ENCODE measurements around the gene OTC. TPM values are rescaled to one million over a fixed set of nuclear protein-coding genes. Genes with fewer than 3 reads are reported as not detected.

The OTC gene
- polyA plus RNA-seq, 1 donor (not counting 4 experiments of a cell fraction or from before 2014, with no cell fraction given): not detected

- Histone ChIP-seq H4K20me1 (ENCODE audit: control insufficient read depth, extremely low read depth, insufficient read depth, low read length) (no peaks in the 10 kb centered on the region), H3K79me2 (ENCODE audit: control insufficient read depth, insufficient read depth, low read length) (no peaks in the 10 kb centered on the region), H3K9me1 (ENCODE audit: control insufficient read depth, extremely low read depth, insufficient read depth, low read length) (no peaks in the 10 kb centered on the region), H3K4me1 (ENCODE audit: control insufficient read depth, extremely low read depth, insufficient read depth, low read length) (no peaks in the 10 kb centered on the region), H3K4me2 (ENCODE audit: control insufficient read depth, extremely low read depth, insufficient read depth, low read depth, low read length) (no peak overlapping the region), H3K9me3 (ENCODE audit: control insufficient read depth, low read depth, low read length) (no peaks in the 10 kb centered on the region), H3K27me3 (ENCODE audit: control insufficient read depth, extremely low read depth, insufficient read depth, low read length) (no peaks in the 10 kb centered on the region), H3K4me3 (ENCODE audit: control insufficient read depth in 2 of 3, extremely low read depth in 1 of 3, insufficient read depth in 2 of 3, low read depth in 1 of 3, low read length in 3 of 3) (no peak overlapping the region), H3K27ac (ENCODE audit: control insufficient read depth, insufficient read depth, low read length) (no peak overlapping the region), H2AFZ (ENCODE audit: control insufficient read depth, low read length) (no peak overlapping the region), H3K9ac (ENCODE audit: control insufficient read depth, extremely low read depth, insufficient read depth, low read length) (no peak overlapping the region), H3K36me3 (ENCODE audit: control insufficient read depth in 2 of 2, extremely low read depth in 1 of 2, insufficient read depth in 2 of 2, low read length in 2 of 2) (no peaks in the 10 kb centered on the region)
- dilution Hi-C loops (cut with MboI; ENCODE audit: extremely low pct_ligation_motif_present, low sequenced_read_pairs): no loop called here
- TF ChIP-seq, protein P1, sequence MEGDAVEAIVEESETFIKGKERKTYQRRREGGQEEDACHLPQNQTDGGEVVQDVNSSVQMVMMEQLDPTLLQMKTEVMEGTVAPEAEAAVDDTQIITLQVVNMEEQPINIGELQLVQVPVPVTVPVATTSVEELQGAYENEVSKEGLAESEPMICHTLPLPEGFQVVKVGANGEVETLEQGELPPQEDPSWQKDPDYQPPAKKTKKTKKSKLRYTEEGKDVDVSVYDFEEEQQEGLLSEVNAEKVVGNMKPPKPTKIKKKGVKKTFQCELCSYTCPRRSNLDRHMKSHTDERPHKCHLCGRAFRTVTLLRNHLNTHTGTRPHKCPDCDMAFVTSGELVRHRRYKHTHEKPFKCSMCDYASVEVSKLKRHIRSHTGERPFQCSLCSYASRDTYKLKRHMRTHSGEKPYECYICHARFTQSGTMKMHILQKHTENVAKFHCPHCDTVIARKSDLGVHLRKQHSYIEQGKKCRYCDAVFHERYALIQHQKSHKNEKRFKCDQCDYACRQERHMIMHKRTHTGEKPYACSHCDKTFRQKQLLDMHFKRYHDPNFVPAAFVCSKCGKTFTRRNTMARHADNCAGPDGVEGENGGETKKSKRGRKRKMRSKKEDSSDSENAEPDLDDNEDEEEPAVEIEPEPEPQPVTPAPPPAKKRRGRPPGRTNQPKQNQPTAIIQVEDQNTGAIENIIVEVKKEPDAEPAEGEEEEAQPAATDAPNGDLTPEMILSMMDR (optimal IDR thresholded peaks at IDR 0.05 in 1 of 3, IDR thresholded peaks at IDR 0.05 in 1 of 3, conservative IDR thresholded peaks at IDR 0.05 in 1 of 3; ENCODE audit: extremely low read depth in 1 of 3, insufficient read depth in 2 of 3, low read length in 3 of 3): no peak
- TF ChIP-seq EZH2 (IDR thresholded peaks at IDR 0.05; ENCODE audit: low read length): no peak
- FAIRE-seq (no peak), DNase-seq (ENCODE audit: low read depth, low spot score) (no peak)
Observed at GRCh38 chrX:38365954-38366353, 13.6 kb downstream of the OTC start.

DNA sequence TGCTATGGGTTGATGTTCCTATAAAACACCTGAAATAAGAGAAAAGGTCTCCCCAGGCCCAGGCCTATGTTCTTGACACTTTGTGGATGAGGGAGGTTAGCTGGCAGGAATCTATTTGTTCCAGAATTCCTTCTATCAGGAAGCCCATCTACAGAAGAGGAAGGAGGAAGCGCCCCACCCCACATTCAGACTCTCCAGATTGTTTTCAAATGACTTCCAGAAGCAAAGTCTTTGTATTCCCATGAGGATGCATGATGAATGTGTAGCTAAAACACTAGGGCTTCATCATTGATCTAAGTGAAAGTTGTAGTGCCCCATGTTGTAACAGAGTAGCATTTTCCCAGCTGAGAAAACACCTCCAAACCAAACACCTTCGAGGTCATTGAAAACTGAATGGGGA lies 16.4 kb downstream of the OTC start:
- H3K36me3 ChIP-seq (ENCODE audit: control insufficient read depth in 2 of 2, extremely low read depth in 1 of 2, insufficient read depth in 2 of 2, low read length in 2 of 2): no peaks in the 10 kb centered on the region
- H2AFZ ChIP-seq (ENCODE audit: control insufficient read depth, low read length): no peak overlapping the region
- no peak for TF ChIP-seq EZH2 (IDR thresholded peaks at IDR 0.05; ENCODE audit: low read length)
- TF ChIP-seq, protein P1 (optimal IDR thresholded peaks at IDR 0.05 in 1 of 3, IDR thresholded peaks at IDR 0.05 in 1 of 3, conservative IDR thresholded peaks at IDR 0.05 in 1 of 3; ENCODE audit: extremely low read depth in 1 of 3, insufficient read depth in 2 of 3, low read length in 3 of 3): no peak
- H3K4me1 ChIP-seq (ENCODE audit: control insufficient read depth, extremely low read depth, insufficient read depth, low read length): no peaks in the 10 kb centered on the region
- no peaks in the 10 kb centered on the region for H3K27me3 ChIP-seq (ENCODE audit: control insufficient read depth, extremely low read depth, insufficient read depth, low read length)
- H3K27ac ChIP-seq (ENCODE audit: control insufficient read depth, insufficient read depth, low read length): no peak overlapping the region
- no peak overlapping the region for H3K9ac ChIP-seq (ENCODE audit: control insufficient read depth, extremely low read depth, insufficient read depth, low read length)
- H3K9me1 ChIP-seq (ENCODE audit: control insufficient read depth, extremely low read depth, insufficient read depth, low read length): no peaks in the 10 kb centered on the region
- no peaks in the 10 kb centered on the region for H3K79me2 ChIP-seq (ENCODE audit: control insufficient read depth, insufficient read depth, low read length)
- H3K9me3 ChIP-seq (ENCODE audit: control insufficient read depth, low read depth, low read length): no peaks in the 10 kb centered on the region
- dilution Hi-C loops (cut with MboI; ENCODE audit: extremely low pct_ligation_motif_present, low sequenced_read_pairs): no loop called here
- H3K4me3 ChIP-seq (ENCODE audit: control insufficient read depth in 2 of 3, extremely low read depth in 1 of 3, insufficient read depth in 2 of 3, low read depth in 1 of 3, low read length in 3 of 3): no peak overlapping the region
- H4K20me1 ChIP-seq (ENCODE audit: control insufficient read depth, extremely low read depth, insufficient read depth, low read length): no peaks in the 10 kb centered on the region
- FAIRE-seq: no peak
- no peak for DNase-seq (ENCODE audit: low read depth, low spot score)
- no peak overlapping the region for H3K4me2 ChIP-seq (ENCODE audit: control insufficient read depth, extremely low read depth, insufficient read depth, low read depth, low read length)
